Effector memory CD8-positive, alpha-beta T cell (primary cell): ENCODE data around the gene UCK1.

Experiments
- ATAC-seq: fragments of 150-1000 bp; cut with Tn5 transposase; replicated peaks from 2 replicates; pipeline ENCODE4 v1.10.0; 2021; ENCODE audit warnings: mild to moderate bottlenecking, moderate library complexity
- DNase-seq, 3 experiments: peaks; one replicate each; pipeline ENCODE4 v3.0.0; 2021
- H3K27ac Mint-ChIP-seq, 2 donors: one replicate each; pipeline ENCODE4 v1.8.0; 2022; ENCODE audit warnings: mild to moderate bottlenecking in 2 of 2, mixed read lengths in 2 of 2, moderate library complexity in 2 of 2
- H3K27me3 Mint-ChIP-seq, 2 donors: one replicate each; pipeline ENCODE4 v1.8.0; 2022; ENCODE audit warnings: mixed read lengths in 2 of 2
- H3K36me3 Mint-ChIP-seq: one replicate; pipeline ENCODE4 v1.8.0; 2022; ENCODE audit warnings: mild to moderate bottlenecking, moderate library complexity, mixed read lengths; ENCODE audit not compliant: insufficient read depth
- H3K4me1 Mint-ChIP-seq, 2 donors: one replicate each; pipeline ENCODE4 v1.8.0; 2022; ENCODE audit warnings: low read depth in 2 of 2, mixed read lengths in 2 of 2
- H3K4me3 Mint-ChIP-seq, 2 donors: one replicate each; pipeline ENCODE4 v1.8.0; 2022; ENCODE audit warnings: mild to moderate bottlenecking in 2 of 2, mixed read lengths in 2 of 2, moderate library complexity in 2 of 2
- H3K9me3 Mint-ChIP-seq, 2 donors: one replicate each; pipeline ENCODE4 v1.8.0; 2022; ENCODE audit warnings: mixed read lengths in 2 of 2

UCK1 gene

DNA sequence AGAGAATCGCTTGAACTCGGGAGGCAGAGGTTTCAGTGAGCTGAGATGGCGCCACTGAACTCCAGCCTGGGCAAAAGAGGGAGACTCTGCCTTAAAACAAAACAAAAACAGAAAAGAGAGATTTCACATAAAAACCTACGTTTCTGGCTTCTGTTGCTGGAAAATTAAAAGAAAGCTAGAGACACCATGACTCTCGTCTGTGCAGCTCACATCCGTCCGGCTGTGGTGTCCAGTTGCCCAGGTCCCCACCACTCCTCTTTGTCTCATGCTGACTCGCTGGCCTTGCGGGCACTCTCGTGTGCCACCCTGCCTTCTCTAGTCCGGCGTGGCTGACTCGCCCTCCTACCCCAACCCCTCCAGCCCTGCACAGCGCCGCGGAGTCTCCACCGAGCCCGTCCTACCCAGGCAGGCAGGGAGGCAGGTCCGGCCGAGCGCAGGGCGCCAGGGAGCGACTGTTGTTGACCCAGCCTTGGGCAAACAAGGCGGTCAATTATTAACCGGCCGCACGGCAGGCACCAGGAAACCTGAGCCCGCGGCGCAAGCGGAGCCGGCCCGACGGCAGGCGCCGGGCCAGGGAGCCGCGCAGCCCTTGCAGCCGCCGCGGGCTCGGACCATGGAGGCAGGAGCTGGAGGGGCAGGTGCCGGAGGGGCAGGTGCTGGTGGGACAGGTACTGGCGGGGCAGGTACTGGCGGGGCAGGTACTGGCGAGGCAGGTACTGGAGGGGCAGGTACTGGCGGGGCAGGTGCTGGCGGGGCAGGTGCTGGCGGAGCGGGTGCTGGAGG, 14.1 kb upstream of the UCK1 start, which contains the start of gene PRRT1B:
TSS of gene PRRT1B (plus strand) at position 521 of the 783 bp plus-strand sequence. CDS start at position 614, 93 bp downstream.
- ATAC-seq (no peak), DNase-seq (no peak)
- H3K9me3 Mint-ChIP-seq = peaks cover 0 to 2% of the 10 kb centered on the region in 2 donors
- H3K36me3 Mint-ChIP-seq = peaks cover 3% of the 10 kb centered on the region
- H3K4me1 Mint-ChIP-seq = peaks cover 15 to 19% of the 10 kb centered on the region in 2 donors
- peak within 1 kb of the TSS in 1 of 2 donors; percentile 24 for H3K27ac Mint-ChIP-seq
- H3K27me3 Mint-ChIP-seq = peaks cover 39 to 43% of the 10 kb centered on the region in 2 donors
- peak within 1 kb of the TSS; percentile 52 to 72 for H3K4me3 Mint-ChIP-seq

DNA sequence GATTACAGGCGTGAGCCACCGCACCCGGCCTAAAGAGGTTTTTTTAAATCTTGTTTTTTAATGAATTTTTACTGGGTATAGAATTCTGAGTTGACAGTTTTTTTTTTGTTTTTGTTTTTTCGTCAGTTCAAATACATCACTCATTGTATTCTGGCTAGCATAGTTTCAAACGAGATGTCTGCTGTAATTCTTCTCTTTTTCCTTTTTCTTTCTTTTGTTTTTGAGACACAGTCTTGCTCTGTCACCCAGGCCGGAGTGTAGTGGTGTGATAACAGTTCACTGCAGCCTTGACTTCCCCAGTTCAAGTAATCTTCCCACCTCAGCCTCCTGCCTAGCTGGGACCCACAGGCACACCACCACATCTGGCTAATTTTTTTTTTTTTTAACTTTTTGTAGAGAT, 12.1 kb upstream of the UCK1 start:
- H3K27me3 Mint-ChIP-seq = peaks cover 18 to 23% of the 10 kb centered on the region in 2 donors
- H3K27ac Mint-ChIP-seq = no peak overlapping the region
- ATAC-seq = no peak
- H3K9me3 Mint-ChIP-seq = peaks cover 0 to 2% of the 10 kb centered on the region in 2 donors
- peaks cover 17 to 25% of the 10 kb centered on the region in 2 donors for H3K4me1 Mint-ChIP-seq
- H3K36me3 Mint-ChIP-seq = peaks cover 2% of the 10 kb centered on the region
- no peak for DNase-seq
- no peak overlapping the region for H3K4me3 Mint-ChIP-seq

GRCh38 chr9:131539223-131539923, 8.3 kb upstream of the UCK1 start:
- Mint-ChIP-seq H3K27ac (peak overlapping the region in 1 of 2 donors; percentile 77), H3K4me3 (peak overlapping the region; percentile 31 to 59)

GRCh38 chr9:131537946-131538345, 6.9 kb upstream of the UCK1 start:
- ATAC-seq (no peak), DNase-seq (no peak)
- Mint-ChIP-seq H3K27ac (no peak overlapping the region), H3K4me3 (no peak overlapping the region), H3K36me3 (no peaks in the 10 kb centered on the region), H3K27me3 (no peaks in the 10 kb centered on the region), H3K4me1 (peaks cover 16 to 17% of the 10 kb centered on the region in 2 donors), H3K9me3 (no peaks in the 10 kb centered on the region)

More at GRCh38 chr9:131539223-131539923, 8.3 kb upstream of the UCK1 start:
- no peaks in the 10 kb centered on the region for H3K36me3 Mint-ChIP-seq
- ATAC-seq (peak; percentile 87), DNase-seq (peak in 2 of 3 experiments; percentile 15 to 22)
- H3K27me3 Mint-ChIP-seq = no peaks in the 10 kb centered on the region
- peaks cover 14 to 15% of the 10 kb centered on the region in 2 donors for H3K4me1 Mint-ChIP-seq
- peaks cover 0 to 2% of the 10 kb centered on the region in 2 donors for H3K9me3 Mint-ChIP-seq

GRCh38 chr9:131534721-131535237, 3.7 kb upstream of the UCK1 start:
- peaks cover 12 to 18% of the 10 kb centered on the region in 2 donors for H3K4me1 Mint-ChIP-seq
- H3K9me3 Mint-ChIP-seq = no peaks in the 10 kb centered on the region
- ATAC-seq (peak; percentile 26), DNase-seq (no peak)
- no peaks in the 10 kb centered on the region for H3K36me3 Mint-ChIP-seq
- no peaks in the 10 kb centered on the region for H3K27me3 Mint-ChIP-seq
- H3K27ac Mint-ChIP-seq = peak overlapping the region in 1 of 2 donors; percentile 63
- H3K4me3 Mint-ChIP-seq = peak overlapping the region in 1 of 2 donors; percentile 33

- ATAC-seq = peak; percentile 26
- Mint-ChIP-seq H3K36me3 (peaks cover 25% of the 10 kb centered on the region), H3K27ac (peak overlapping the region in 1 of 2 donors; percentile 54), H3K9me3 (no peaks in the 10 kb centered on the region), H3K27me3 (no peaks in the 10 kb centered on the region), H3K4me3 (peak overlapping the region; percentile 65 to 74), H3K4me1 (peaks cover 6 to 16% of the 10 kb centered on the region in 2 donors)
- DNase-seq = no peak
Observed at GRCh38 chr9:131530546-131530919, 530 bp downstream of the UCK1 start.

DNA sequence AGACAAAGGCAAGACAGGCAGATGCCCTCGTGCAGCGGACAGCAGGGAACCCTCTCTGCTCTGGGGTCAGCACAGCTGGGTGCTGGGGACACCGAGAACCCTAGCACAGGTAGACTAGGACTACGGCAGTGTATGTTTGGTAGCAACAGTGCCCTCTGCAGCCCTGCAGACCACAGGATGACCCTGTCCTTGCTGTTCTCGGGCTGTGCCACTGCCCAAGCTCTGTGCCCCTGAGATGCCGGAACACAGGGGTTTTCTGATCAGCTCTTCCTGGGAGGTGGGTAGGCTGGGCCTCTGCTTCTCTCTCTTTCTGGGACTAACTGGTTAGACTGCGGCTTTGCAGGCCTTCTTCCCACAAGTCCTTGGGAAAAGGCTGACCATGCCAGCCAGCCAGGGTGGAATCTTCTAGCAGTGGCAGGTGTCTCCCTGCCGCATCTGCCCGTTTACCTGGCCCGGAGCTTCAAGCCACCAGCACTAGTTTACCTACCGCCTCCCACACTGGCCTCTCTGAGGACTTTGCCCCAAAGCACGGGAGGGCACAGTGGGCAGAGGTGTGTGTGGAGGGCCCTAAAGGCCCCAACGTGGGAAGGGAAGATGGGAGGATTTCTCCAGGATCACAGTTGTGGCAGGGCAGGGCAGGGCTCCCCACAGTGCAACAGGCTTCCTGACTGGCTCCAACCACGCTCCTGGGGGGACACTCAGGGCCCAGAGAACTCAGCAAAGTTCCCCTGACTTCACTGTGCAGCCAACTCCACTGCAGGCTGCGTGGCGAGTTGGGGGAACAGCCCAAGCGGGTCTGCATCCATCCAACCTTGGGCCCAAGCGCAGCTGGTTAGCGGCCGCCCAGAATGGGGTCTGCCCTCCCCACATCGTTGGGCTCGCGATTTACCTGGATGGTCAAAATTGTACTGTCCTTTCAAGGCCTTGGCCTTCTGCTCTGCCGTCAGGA, 1.2 kb downstream of the UCK1 start:
- Mint-ChIP-seq H3K27ac (peak overlapping the region; percentile 54 to 65), H3K36me3 (peaks cover 32% of the 10 kb centered on the region), H3K4me3 (peak overlapping the region; percentile 65 to 74), H3K27me3 (no peaks in the 10 kb centered on the region), H3K4me1 (peaks cover 6 to 15% of the 10 kb centered on the region in 2 donors), H3K9me3 (no peaks in the 10 kb centered on the region)
- ATAC-seq = no peak
- no peak for DNase-seq

GRCh38 chr9:131528886-131529505, 2.1 kb downstream of the UCK1 start:
- H3K9me3 Mint-ChIP-seq = no peaks in the 10 kb centered on the region
- H3K27ac Mint-ChIP-seq = peak overlapping the region in 1 of 2 donors; percentile 68
- peaks cover 0 to 8% of the 10 kb centered on the region in 2 donors for H3K4me1 Mint-ChIP-seq
- peak overlapping the region in 1 of 2 donors; percentile 74 for H3K4me3 Mint-ChIP-seq
- H3K27me3 Mint-ChIP-seq = no peaks in the 10 kb centered on the region
- DNase-seq (no peak), ATAC-seq (no peak)
- H3K36me3 Mint-ChIP-seq = peaks cover 39% of the 10 kb centered on the region

DNA sequence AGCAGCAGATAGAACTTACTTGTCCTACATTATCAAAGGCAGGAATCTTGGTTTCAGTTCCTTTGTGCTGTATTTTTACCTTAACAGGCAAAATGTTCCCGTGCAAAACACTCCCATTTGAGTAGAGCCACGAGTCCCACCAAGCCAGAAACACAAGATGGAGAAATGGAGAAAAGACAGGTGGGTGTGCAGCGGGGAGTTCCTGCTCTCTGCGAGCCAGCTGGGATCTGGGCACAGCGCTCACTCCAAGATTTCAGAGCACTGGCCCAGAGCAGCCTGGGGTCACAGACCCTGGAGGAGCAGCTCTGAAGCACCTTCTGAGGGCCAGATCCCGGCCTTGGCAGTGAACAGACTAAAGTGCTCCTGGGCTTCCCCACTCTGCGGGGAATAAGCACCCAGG, 2.9 kb downstream of the UCK1 start:
- peaks cover 0 to 8% of the 10 kb centered on the region in 2 donors for H3K4me1 Mint-ChIP-seq

GRCh38 chr9:131525643-131526565, 5.2 kb downstream of the UCK1 start:
- peaks cover 51% of the 10 kb centered on the region for H3K36me3 Mint-ChIP-seq
- peaks cover 0 to 8% of the 10 kb centered on the region in 2 donors for H3K4me1 Mint-ChIP-seq
- DNase-seq (no peak), ATAC-seq (no peak)
- H3K27me3 Mint-ChIP-seq = no peaks in the 10 kb centered on the region
- H3K4me3 Mint-ChIP-seq = no peak overlapping the region
- peak overlapping the region; percentile 44 to 60 for H3K27ac Mint-ChIP-seq
- H3K9me3 Mint-ChIP-seq = no peaks in the 10 kb centered on the region

More for the DNA sequence above, 2.9 kb downstream of the UCK1 start:
- H3K4me3 Mint-ChIP-seq = peak overlapping the region; percentile 29 to 42
- ATAC-seq = no peak
- H3K27me3 Mint-ChIP-seq = no peaks in the 10 kb centered on the region
- no peaks in the 10 kb centered on the region for H3K9me3 Mint-ChIP-seq
- H3K36me3 Mint-ChIP-seq = peaks cover 39% of the 10 kb centered on the region
- H3K27ac Mint-ChIP-seq = peak overlapping the region in 1 of 2 donors; percentile 68
- no peak for DNase-seq

GRCh38 chr9:131524665-131525315, 6.3 kb downstream of the UCK1 start:
- no peak overlapping the region for H3K27ac Mint-ChIP-seq
- no peaks in the 10 kb centered on the region for H3K9me3 Mint-ChIP-seq
- no peak overlapping the region for H3K4me3 Mint-ChIP-seq
- peaks cover 53% of the 10 kb centered on the region for H3K36me3 Mint-ChIP-seq
- no peak for ATAC-seq
- H3K4me1 Mint-ChIP-seq = peaks cover 0 to 4% of the 10 kb centered on the region in 2 donors
- no peak for DNase-seq
- no peaks in the 10 kb centered on the region for H3K27me3 Mint-ChIP-seq
